ENCODE results near the gene SLC10A2. TPM values are rescaled to one million over a fixed set of nuclear protein-coding genes. Genes with fewer than 3 reads are reported as not detected.

Gene SLC10A2
- total RNA-seq, 4 donors from 2014 or later, result 0.13 to 0.16 TPM; not detected in 2

DNA sequence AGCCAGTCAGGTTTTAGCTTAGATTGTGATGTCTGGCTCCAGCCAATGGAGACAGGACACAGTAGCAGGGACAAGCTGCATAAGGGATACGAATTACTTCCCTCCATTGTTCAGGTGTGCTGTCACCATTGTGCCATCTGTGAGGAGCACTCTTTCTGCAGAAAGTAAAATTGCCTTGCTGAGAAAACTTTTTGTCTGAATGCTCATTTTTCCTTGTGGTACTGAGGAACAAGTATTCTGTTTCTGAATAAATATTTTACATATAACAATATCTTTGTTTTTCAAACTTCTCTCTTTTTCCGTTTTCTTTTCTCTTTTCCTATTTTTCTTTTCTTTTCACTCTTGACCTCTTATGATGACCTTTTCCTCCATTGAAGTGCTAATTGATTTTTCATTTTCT is 10.2 kb downstream of the SLC10A2 start:
- Histone ChIP-seq H3K4me1 (no peaks in the 10 kb centered on the region), H3K9me3 (peaks cover 22% of the 10 kb centered on the region), H3K27ac (no peak overlapping the region), H3K4me3 (no peak overlapping the region), H3K27me3 (no peaks in the 10 kb centered on the region), H3K36me3 (no peaks in the 10 kb centered on the region)
- DNase-seq (ENCODE audit: low spot score in 2 of 2), result no peak
- WGBS, result 95% methylated on average over 2 of the region's 2 CpGs
- TF ChIP-seq POLR2AphosphoS5 (IDR thresholded peaks at IDR 0.05) (no peak), EP300 (IDR thresholded peaks at IDR 0.05) (no peak), POLR2A (IDR thresholded peaks at IDR 0.05) (no peak)
- TF ChIP-seq, protein P1, sequence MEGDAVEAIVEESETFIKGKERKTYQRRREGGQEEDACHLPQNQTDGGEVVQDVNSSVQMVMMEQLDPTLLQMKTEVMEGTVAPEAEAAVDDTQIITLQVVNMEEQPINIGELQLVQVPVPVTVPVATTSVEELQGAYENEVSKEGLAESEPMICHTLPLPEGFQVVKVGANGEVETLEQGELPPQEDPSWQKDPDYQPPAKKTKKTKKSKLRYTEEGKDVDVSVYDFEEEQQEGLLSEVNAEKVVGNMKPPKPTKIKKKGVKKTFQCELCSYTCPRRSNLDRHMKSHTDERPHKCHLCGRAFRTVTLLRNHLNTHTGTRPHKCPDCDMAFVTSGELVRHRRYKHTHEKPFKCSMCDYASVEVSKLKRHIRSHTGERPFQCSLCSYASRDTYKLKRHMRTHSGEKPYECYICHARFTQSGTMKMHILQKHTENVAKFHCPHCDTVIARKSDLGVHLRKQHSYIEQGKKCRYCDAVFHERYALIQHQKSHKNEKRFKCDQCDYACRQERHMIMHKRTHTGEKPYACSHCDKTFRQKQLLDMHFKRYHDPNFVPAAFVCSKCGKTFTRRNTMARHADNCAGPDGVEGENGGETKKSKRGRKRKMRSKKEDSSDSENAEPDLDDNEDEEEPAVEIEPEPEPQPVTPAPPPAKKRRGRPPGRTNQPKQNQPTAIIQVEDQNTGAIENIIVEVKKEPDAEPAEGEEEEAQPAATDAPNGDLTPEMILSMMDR (IDR thresholded peaks at IDR 0.05), result no peak

DNA sequence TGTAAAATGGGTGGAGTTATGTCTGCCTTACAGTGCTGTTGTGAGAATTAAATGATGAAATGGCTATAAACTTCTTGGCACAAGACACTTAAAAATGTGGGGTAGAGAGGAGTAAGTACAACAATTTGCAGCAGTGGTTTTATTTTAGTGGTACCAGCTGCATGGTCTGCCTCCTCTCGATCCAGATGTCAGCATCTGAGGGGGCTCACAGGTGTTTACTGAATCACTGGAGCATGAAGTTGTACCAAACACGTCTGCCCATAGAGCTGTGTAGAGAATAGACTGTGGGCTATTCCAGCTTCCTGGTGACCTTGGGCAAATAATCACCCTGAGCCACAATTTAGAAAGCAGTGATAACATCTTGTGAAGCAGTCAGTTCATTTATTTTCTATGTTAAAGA is 11.1 kb downstream of the SLC10A2 start:
- WGBS, result 93% methylated on average over 2 of the region's 2 CpGs
- peaks cover 22% of the 10 kb centered on the region for H3K9me3 ChIP-seq
- H3K4me1 ChIP-seq, result no peaks in the 10 kb centered on the region
- H3K4me3 ChIP-seq, result no peak overlapping the region
- H3K36me3 ChIP-seq, result no peaks in the 10 kb centered on the region
- TF ChIP-seq POLR2A (IDR thresholded peaks at IDR 0.05) (no peak), EP300 (IDR thresholded peaks at IDR 0.05) (no peak), POLR2AphosphoS5 (IDR thresholded peaks at IDR 0.05) (no peak)
- TF ChIP-seq, protein P1 (IDR thresholded peaks at IDR 0.05), result no peak
- no peak overlapping the region for H3K27ac ChIP-seq
- no peaks in the 10 kb centered on the region for H3K27me3 ChIP-seq
- no peak for DNase-seq (ENCODE audit: low spot score in 2 of 2)

DNA sequence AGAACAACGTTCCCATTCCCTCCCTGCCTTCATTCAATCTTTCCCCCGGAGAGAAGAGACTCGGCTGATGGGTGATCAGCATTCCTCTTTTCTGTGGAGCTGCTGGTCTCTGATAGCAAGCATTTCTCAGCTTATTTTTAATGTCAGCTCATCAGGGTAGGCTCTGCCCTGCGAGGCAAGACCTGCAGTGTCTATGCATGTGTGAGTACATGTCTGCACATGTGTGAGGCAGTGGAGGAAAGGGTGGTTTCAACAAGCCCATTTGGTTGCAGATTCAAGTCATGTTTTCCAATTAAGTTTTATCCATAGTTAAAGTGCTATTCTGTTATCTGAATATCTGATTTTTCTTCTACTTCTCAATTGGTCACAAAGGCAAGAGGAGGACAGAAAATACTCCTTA is 19.5 kb downstream of the SLC10A2 start:
- H3K4me1 ChIP-seq, result peaks cover 4% of the 10 kb centered on the region
- DNase-seq (ENCODE audit: low spot score in 2 of 2), result no peak
- 73% methylated on average over 4 of the region's 4 CpGs for WGBS
- H3K9me3 ChIP-seq, result no peaks in the 10 kb centered on the region
- TF ChIP-seq POLR2A (IDR thresholded peaks at IDR 0.05) (no peak), POLR2AphosphoS5 (IDR thresholded peaks at IDR 0.05) (no peak), EP300 (IDR thresholded peaks at IDR 0.05) (no peak)
- TF ChIP-seq, protein P1 (IDR thresholded peaks at IDR 0.05), result no peak
- H3K27me3 ChIP-seq, result no peaks in the 10 kb centered on the region
- no peak overlapping the region for H3K27ac ChIP-seq
- no peak overlapping the region for H3K4me3 ChIP-seq
- H3K36me3 ChIP-seq, result no peaks in the 10 kb centered on the region

DNA sequence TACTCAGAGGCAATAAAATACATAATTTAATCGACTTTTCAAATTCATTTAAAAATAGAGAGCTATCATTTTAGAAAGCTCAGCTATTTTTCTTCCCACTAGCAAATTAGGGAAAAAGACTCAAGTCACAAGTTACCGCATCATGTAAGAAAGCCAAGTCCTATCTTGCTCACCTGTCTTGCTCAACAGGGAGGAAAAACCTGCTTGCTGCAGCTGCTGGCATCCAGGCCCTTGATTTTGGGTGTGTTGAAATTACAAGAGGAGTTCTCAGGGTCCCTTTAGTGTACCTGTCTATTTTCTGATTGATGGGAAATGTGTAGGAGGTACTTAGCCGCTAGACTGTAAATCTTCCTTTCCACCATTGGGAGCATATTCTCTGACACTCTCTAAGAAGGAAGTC is 22.2 kb downstream of the SLC10A2 start:
- no peak for DNase-seq (ENCODE audit: low spot score in 2 of 2)

DNA sequence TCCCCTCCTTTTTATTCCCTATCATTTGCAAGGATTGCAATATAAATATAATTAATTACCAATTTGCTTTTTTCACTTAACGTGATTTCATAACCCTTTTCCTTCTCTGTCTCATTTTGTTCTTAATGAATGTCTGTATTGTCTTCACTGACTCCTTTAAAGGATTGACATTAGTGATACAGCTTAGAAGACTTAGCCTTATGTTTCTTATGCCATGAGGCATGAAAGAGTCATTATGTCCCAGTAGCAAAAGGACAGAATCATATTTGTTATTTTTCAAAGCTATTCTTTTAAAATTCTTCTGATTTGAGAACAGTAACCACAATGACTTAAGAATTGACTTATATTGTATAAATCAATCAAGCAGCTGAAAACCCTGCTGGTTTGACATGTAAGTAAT is 26.2 kb downstream of the SLC10A2 start:
- DNase-seq (ENCODE audit: low spot score in 2 of 2), result no peak
- 58% methylated on average over 1 of the region's 1 CpG for WGBS
- Histone ChIP-seq H3K36me3 (no peaks in the 10 kb centered on the region), H3K27ac (no peak overlapping the region), H3K9me3 (no peaks in the 10 kb centered on the region), H3K4me1 (peaks cover 10% of the 10 kb centered on the region), H3K4me3 (no peak overlapping the region), H3K27me3 (no peaks in the 10 kb centered on the region)
- no peak for TF ChIP-seq POLR2A (IDR thresholded peaks at IDR 0.05)

More for the DNA sequence above, 22.2 kb downstream of the SLC10A2 start:
- Histone ChIP-seq H3K4me3 (no peak overlapping the region), H3K9me3 (no peaks in the 10 kb centered on the region), H3K36me3 (no peaks in the 10 kb centered on the region), H3K27ac (no peak overlapping the region), H3K27me3 (no peaks in the 10 kb centered on the region), H3K4me1 (peaks cover 8% of the 10 kb centered on the region)
- 54% methylated on average over 3 of the region's 3 CpGs for WGBS
- TF ChIP-seq POLR2A (IDR thresholded peaks at IDR 0.05), result no peak
- peak in 1 of 3 donors; percentile 26 for TF ChIP-seq POLR2AphosphoS5 (IDR thresholded peaks at IDR 0.05)
- TF ChIP-seq, protein P1 (IDR thresholded peaks at IDR 0.05), result no peak
- no peak for TF ChIP-seq EP300 (IDR thresholded peaks at IDR 0.05)

DNA sequence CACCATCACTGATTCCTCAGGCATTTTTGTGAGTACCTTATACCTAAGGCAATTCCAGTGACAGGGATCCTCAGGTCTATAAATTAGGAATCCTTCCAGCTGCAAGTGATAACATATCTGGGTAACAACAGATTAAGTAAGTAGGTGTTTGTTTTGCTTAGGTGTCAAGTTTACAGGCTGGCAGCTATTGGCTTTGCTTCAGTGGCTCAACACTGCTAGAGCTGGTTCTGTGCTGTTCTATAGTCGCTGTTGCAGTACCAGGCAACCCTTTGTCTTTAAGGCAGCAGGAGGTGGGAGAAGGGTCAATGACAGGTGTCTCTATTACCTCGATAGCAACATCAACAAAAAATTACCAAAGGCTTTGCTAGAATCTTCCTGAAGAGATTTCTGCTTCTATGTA is 27.0 kb downstream of the SLC10A2 start:
- Histone ChIP-seq H3K27ac (no peak overlapping the region), H3K4me3 (no peak overlapping the region), H3K4me1 (peaks cover 7% of the 10 kb centered on the region), H3K36me3 (no peaks in the 10 kb centered on the region), H3K27me3 (no peaks in the 10 kb centered on the region), H3K9me3 (no peaks in the 10 kb centered on the region)
- 16% methylated on average over 2 of the region's 2 CpGs for WGBS
- no peak for DNase-seq (ENCODE audit: low spot score in 2 of 2)
- TF ChIP-seq EP300 (IDR thresholded peaks at IDR 0.05), result no peak
